GM18517 (cell line): ENCODE results near the gene ROR1.
"Not testable (repeated sequence)": the region's sequence is repeated elsewhere in the genome, so short reads cannot be mapped to it uniquely, and the experiment has no call there.

Experiments used
- ATAC-seq: cut with Tn5 transposase; IDR thresholded peaks from one replicate; pipeline ENCODE4 v1.9.1; 2021; ENCODE audit warnings: mild to moderate bottlenecking, moderate library complexity; ENCODE audit not compliant: unreplicated experiment

The ROR1 gene

DNA sequence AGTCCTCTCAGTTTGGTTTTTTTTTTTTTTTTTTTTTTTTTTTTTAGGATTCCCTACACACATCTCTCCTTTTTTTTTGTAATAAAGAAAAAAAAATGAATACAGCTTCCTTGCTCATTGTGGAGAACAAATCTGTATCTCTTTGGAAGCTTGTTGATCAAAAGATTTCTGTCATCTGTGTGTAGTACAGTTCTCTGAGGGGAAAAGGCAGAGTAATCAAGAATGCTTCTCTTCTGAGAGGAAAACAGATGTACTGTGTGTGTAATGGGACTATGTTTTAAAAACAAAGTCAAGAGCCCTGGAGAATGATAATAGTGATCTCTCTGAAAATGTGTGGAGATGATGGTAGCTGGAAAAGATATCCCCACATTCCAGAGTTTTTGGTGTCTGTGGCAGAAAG lies 16.5 kb upstream of the ROR1 start:
- no peak for ATAC-seq

GRCh38 chr1:63758791-63759190 lies 15.0 kb upstream of the ROR1 start:
- no peak for ATAC-seq

GRCh38 chr1:63759778-63760177 lies 14.0 kb upstream of the ROR1 start:
- no peak for ATAC-seq

DNA sequence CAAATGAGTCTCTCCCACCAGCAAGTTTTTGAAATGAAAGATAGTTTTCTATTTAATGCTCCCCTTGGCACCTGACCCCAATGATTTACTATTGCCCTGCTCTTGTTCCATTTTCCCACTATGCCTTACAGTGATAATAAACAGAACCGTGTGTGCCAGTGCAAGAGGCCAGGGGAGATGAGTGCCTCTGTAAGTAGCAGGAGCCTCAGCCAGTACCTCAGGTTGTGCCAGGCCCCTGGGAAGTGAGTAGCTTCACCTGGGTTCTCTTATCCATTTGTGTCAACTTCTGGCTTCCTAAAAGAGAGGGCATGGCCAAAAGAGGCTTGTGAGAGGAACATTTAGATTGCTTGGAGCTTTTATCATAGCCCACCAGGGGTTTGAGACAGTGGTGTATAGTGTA lies 3.4 kb upstream of the ROR1 start:
- no peak for ATAC-seq

GRCh38 chr1:63772201-63772600 lies 1.6 kb upstream of the ROR1 start:
- ATAC-seq = no peak

- ATAC-seq = no peak
Measured at GRCh38 chr1:63772876-63773275, 941 bp upstream of the ROR1 start.

DNA sequence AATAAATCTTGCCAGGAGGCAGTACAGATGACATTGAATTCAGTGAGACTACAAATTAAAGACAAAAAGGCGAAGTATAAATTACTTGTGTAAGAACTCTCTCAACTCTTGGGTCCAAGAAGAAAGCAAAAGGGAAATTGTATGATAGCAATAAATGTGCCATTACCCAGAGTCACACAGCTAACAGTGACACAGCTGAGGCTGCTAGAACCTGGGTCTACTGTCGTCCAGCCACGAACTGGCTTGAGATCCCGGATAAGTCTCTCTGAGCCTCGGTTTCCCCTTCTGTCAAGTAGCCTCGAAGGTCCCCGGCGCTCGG lies 362 bp upstream of the ROR1 start:
- ATAC-seq = no peak

DNA sequence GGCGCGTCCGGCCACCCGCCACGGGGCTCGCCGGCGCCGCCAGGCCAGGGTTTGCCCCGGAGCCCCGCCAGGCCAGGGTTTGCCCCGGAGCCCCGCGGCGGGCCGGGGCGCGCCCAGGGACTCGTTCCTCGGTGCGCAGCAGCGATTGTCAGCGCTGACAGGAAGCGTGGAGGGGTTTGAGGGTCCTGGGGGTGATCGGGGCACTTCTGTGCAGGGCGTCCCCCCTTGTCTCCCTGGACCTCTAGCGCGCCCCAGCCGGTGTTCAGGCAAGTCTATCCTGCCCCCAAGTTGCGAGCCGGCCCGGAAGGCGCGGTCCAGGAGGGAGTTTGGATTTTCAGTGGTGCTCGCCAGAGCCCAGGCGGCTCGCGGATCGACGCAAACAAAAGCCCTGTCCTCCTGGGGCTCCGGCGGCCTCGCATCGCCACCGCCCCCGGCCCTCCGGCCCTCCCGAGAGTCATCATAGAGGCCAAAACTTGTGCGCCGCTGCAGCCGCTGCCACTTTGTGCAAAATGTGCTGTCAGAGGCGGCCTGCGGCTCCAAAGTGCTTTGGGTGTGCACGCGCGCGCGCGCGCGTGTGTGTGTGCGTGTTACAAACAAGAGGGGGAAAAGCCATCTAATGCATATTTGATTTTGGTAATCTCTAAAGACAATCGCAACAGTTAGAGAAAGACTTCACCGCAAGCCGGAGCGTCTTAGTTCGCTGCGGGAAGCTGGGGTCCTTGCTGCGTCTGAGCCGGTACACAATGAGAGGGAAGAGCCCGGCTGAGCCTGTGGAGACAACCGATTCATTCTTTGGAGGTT lies 1.0 kb downstream of the ROR1 start:
- no peak for ATAC-seq

- ATAC-seq = no peak
Measured at GRCh38 chr1:63775418-63776127, 1.8 kb downstream of the ROR1 start.

GRCh38 chr1:63777286-63777685 lies 3.5 kb downstream of the ROR1 start:
- no peak for ATAC-seq

- no peak for ATAC-seq
Measured at GRCh38 chr1:63777965-63778880, 4.4 kb downstream of the ROR1 start.

DNA sequence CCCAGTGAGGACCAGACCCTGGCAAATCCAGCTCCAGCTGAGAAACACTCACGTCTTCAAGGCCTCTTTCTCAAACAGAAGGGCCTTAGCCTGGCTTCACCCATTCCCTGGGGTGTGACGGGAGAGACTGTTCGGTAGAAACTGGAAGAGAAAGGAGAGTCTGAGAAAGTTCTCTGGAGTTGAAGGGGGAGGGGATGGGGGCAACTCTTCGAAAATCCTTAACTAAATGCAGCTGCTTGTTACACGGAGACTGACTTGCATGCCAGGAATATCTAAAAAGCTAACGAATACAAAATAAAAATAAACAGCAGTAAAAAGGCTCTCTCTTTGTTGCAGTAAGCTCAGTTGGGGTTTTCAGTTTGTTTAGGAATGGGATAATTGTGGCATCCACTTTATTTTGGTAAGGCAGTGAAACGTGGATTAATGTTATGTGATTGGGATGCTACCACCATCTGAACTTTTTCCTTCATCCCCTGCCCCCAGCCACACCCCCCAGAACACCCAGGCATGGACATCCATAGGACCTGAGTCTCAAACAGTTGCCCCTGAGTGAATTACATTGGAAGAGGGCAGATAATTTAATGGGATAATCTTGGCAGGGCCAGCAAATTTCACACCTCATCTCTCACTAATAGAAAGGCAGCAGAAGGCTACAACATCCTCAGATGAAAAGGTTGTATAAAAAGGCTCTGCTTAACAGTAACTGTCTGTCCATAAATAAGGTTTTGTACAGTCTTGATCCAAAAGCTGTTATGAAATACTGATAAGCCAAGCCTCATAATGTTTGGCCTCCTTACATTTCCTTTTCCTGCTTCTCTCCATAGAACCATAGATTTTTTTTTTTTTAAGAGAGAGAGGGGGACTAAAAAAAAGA lies 5.8 kb downstream of the ROR1 start:
- ATAC-seq = no peak

DNA sequence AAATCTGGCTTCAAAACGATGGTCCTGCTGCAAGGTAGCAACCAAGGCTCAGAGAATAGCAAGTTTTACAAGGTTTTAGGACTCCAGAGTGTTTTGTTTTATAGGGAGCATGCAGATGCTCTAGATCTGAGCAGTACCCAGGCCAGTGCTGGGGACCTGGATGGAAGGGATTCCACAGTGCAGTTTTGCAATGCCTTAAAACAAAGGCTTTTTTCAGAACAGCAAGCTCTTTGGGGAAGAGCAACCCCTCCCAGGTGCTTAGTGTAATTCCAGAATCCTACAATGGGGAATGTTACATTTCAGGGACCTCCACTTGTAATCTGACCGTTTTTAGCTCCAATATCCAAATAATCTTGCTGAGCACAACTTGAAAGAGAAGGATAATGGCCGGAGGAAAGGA lies 6.7 kb downstream of the ROR1 start:
- no peak for ATAC-seq

DNA sequence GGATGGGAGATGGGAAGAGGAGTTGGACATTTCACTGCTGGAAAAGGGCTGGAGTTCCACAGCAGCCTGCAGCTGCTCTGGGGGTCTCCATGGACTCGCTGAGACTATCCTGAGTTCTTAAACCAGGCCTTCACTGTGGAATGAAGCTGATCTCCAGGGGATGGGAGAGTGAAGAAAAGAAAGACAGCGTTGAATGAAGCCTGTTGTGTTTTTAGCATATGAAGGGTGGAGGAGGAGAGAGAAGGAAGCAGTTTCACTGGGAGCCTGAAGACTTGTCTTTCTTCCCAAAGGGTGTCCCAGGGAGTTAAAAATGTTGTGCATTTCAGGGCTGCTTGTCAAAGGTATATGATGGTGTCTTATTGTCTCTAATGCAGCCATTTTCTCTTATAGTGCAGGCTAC lies 9.2 kb downstream of the ROR1 start:
- ATAC-seq = no peak

- no peak for ATAC-seq
Measured at GRCh38 chr1:63784083-63784482, 10.3 kb downstream of the ROR1 start.

DNA sequence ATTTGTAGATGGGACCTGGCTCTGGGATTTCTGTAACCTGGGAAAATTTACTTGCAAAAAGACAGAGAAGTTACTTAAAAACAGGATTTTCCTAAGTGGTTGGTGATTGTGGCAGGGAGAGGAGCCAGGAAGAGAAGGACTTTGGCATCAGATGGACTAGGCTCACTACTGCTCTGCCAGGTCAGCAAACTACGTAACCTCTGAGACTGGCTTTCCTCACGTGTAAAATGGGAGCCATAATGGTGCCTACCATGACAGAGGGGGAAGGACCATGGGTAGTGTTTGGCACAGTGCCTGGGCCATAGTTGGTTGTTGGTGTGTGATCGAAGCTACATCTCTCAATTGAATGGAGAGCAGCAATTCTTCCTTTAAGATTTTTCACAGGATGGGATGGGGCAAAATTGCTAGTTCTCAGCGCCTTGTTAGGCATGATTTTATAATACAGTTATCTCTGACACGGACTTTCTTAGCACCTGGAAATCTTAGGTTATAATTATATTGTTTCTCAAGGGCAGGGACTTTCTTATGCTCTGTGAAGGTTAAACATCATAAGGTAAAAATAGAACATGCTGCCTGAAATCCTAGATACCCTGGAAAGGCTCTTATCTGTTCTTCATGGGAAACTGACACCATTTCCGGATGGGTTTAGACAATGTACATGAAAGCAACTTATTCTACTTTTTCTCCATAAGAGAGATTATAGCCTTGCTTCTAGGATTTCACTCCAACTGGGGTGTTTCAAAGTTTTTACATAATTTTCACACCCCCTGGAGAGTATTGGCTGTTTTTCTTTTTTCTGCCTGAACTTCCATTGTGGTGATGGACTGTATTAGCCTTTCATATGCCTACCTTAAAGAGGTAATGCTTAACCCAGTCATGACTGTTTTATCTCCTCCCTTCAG lies 10.9 kb downstream of the ROR1 start:
- no peak for ATAC-seq

- not testable (repeated sequence) for ATAC-seq
Measured at GRCh38 chr1:63787270-63787669, 13.5 kb downstream of the ROR1 start.

DNA sequence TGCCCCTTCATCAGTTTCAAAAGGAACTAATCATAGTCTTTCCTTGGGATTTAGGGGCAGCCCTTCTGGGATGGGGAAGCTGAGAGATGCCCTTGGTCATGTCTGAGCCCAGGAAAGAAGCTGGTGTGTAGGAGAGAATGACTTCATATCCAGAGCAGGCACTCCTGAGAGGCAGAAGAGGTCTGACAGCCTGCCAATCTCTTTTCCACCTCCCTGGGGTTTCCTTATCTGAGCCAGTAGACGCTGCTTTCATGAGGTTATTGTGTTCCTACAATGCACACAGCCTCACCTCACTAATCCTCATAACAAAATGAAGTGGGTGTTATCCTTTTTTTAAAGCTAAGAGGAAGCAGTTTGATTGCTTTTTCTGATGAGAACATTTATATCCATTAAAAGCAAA lies 14.1 kb downstream of the ROR1 start:
- ATAC-seq = no peak

DNA sequence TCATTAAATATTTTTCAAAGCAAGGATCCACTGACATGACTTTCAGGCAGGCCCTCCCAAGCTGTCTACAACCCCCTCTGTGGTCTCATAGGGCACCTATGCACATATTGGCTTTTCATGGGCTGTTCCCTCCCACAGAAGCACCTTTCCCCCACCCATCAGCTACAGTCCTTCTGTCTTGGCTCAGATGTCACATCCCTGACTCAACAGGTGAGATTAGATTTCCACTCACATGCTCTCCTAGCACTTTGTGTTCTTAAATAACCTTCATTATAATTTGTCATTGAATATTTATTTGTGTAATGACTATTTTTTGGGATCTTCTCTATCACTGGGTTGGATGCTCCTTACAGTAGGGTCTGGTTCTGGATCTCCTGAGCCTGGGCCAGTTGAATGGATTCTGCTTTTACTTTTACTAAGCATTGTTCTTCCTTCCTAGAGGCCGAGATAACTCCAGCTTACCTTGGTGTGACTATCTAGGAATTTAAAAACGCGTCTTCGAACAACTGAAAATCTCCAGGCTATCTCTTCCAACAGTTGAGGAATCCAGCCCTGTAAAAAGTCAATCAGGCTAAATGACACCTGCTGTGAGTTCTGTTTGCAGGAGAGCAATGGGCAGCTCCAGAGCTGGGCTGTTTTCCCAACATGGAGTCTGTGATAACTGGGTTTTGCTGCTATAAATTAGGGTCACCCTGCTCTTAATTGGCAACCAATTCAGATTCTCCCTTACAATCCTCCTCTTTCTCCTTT lies 16.2 kb downstream of the ROR1 start:
- ATAC-seq = no peak
